Panc1 (cell line): ENCODE data around the gene DOCK3. TPM values are rescaled to one million over a fixed set of nuclear protein-coding genes. Genes with fewer than 3 reads are reported as not detected.

Experiments used
- ATAC-seq: fragments of 200-7000 bp; cut with Tn5 transposase; 2 replicates; pipeline ENCODE4 v1.9.1; 2020; ENCODE audit warnings: mild to moderate bottlenecking, moderate library complexity
- BruUV-seq: library from RNA; stranded (reverse); fragments of 400-500 nt; replicated peaks from 2 replicates; lab custom pipeline; 2021; lab: Mats Ljungman, UMichigan
- CTCF ChIA-PET: fragments of 300-600 bp; sonication (Branson Sonifier 250); formaldehyde crosslinking; loops from one replicate; lab custom pipeline; 2022; ENCODE audit warnings: antibody characterized with exemption; lab: Charles Lee
- POLR2A ChIA-PET: fragments of 300-600 bp; sonication (Branson Sonifier 250); formaldehyde crosslinking; loops from one replicate; lab custom pipeline; 2022; ENCODE audit warnings: antibody characterized with exemption; lab: Charles Lee
- DNase-seq: peaks from one replicate; pipeline ENCODE4 v3.0.0-alpha.2; 2010; ENCODE audit warnings: low read depth, low spot score
- H3K27ac ChIP-seq: 2 replicates; pipeline ENCODE4 v1.5.1; 2011; ENCODE audit warnings: mild to moderate bottlenecking, low read length, inconsistent platforms
- H3K27me3 ChIP-seq: fragments of 200-500 bp; sonication (Bioruptor generic); 2 replicates; pipeline ENCODE4 v1.6.0; 2014; ENCODE audit warnings: low read length, inconsistent platforms; ENCODE audit not compliant: control insufficient read depth, insufficient read depth
- H3K36me3 ChIP-seq: fragments of 200-500 bp; sonication (Bioruptor generic); 2 replicates; pipeline ENCODE4 v1.5.1; 2014; ENCODE audit warnings: inconsistent platforms, mild to moderate bottlenecking, low read length, moderate library complexity; ENCODE audit not compliant: control insufficient read depth, insufficient read depth
- H3K4me1 ChIP-seq: 2 replicates; pipeline ENCODE4 v1.5.1; 2011; ENCODE audit warnings: inconsistent platforms, mild to moderate bottlenecking, low read length, moderate library complexity; ENCODE audit not compliant: control insufficient read depth, insufficient read depth
- H3K4me3 ChIP-seq, 2 experiments: 2 replicates each; pipeline ENCODE4 v1.5.1; 2011 to 2012; ENCODE audit warnings: low read depth in 2 of 2, low read length in 2 of 2, mild to moderate bottlenecking in 2 of 2, inconsistent platforms in 1 of 2, moderate library complexity in 1 of 2
- H3K9me3 ChIP-seq: fragments of 200-500 bp; sonication (Bioruptor generic); 2 replicates; pipeline ENCODE4 v1.5.1; 2014; ENCODE audit warnings: low read depth, mild to moderate bottlenecking, inconsistent platforms, low read length, moderate library complexity; ENCODE audit not compliant: control insufficient read depth, insufficient read depth
- POLR2AphosphoS5 ChIP-seq: IDR thresholded peaks from 2 replicates; pipeline ENCODE4 v1.6.1; 2012; ENCODE audit warnings: mild to moderate bottlenecking, low read depth, low read length, moderate library complexity
- REST ChIP-seq, 2 experiments: IDR thresholded peaks; 2 replicates each; pipeline ENCODE4 v1.6.1; 2011 to 2012; ENCODE audit warnings: low read depth in 2 of 2, control low read depth in 1 of 2, low read length in 1 of 2, mild to moderate bottlenecking in 1 of 2, moderate library complexity in 1 of 2; ENCODE audit not compliant: insufficient read depth in 1 of 2
- SIN3A ChIP-seq: IDR thresholded peaks from 2 replicates; pipeline ENCODE4 v1.6.1; 2012; ENCODE audit warnings: low read depth, mild to moderate bottlenecking, low read length, moderate library complexity, borderline replicate concordance; ENCODE audit not compliant: insufficient read depth
- TCF7L2 ChIP-seq: IDR thresholded peaks from 2 replicates; pipeline ENCODE4 v1.6.1; 2011; ENCODE audit warnings: mild to moderate bottlenecking, low read depth, low read length, inconsistent platforms
- in situ Hi-C: cut with HindIII; loops from 2 replicates; pipeline ENCODE4 v1.10.0; 2016; ENCODE audit warnings: low sequenced_read_pairs, low pct_unique_long_range_greater_than_20kb
- intact Hi-C: fragments of 100-400 bp; cut with micrococcal nuclease; formaldehyde crosslinking; loops from one replicate; pipeline ENCODE4 v1.10.0; 2022; ENCODE audit not compliant: unreplicated experiment
- total RNA-seq: library from RNA; stranded (reverse); gene quantifications from one replicate; pipeline ENCODE4 v1.2.1, GENCODE V29; 2021; ENCODE audit not compliant: unreplicated experiment
- TF ChIP-seq, protein P1 (sequence below): fragments of 450-650 bp; IDR thresholded peaks from 2 replicates; pipeline ENCODE4 v1.5.1; 2017; ENCODE audit warnings: mild to moderate bottlenecking

DOCK3 gene
- total RNA-seq, 1 experiment from 2014 or later: 0.21 TPM

GRCh38 chr3:50655009-50655830, 19.5 kb upstream of the DOCK3 start:
- DNase-seq: no peak
- POLR2A ChIA-PET: no interaction called here

GRCh38 chr3:50656417-50657195, 18.1 kb upstream of the DOCK3 start:
- Histone ChIP-seq H3K27ac (no peak overlapping the region), H3K36me3 (no peaks in the 10 kb centered on the region), H3K4me3 (no peak overlapping the region), H3K4me1 (no peaks in the 10 kb centered on the region), H3K27me3 (no peaks in the 10 kb centered on the region), H3K9me3 (no peaks in the 10 kb centered on the region)
- ATAC-seq (no peak), DNase-seq (no peak)
- intact Hi-C loops (no loop called here), in situ Hi-C loops (no loop called here)
- ChIA-PET CTCF (no interaction called here), POLR2A (no interaction called here)
- BruUV-seq: no TSS peak
- TF ChIP-seq, protein P1, sequence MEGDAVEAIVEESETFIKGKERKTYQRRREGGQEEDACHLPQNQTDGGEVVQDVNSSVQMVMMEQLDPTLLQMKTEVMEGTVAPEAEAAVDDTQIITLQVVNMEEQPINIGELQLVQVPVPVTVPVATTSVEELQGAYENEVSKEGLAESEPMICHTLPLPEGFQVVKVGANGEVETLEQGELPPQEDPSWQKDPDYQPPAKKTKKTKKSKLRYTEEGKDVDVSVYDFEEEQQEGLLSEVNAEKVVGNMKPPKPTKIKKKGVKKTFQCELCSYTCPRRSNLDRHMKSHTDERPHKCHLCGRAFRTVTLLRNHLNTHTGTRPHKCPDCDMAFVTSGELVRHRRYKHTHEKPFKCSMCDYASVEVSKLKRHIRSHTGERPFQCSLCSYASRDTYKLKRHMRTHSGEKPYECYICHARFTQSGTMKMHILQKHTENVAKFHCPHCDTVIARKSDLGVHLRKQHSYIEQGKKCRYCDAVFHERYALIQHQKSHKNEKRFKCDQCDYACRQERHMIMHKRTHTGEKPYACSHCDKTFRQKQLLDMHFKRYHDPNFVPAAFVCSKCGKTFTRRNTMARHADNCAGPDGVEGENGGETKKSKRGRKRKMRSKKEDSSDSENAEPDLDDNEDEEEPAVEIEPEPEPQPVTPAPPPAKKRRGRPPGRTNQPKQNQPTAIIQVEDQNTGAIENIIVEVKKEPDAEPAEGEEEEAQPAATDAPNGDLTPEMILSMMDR: no peak
- TF ChIP-seq POLR2AphosphoS5 (no peak), TCF7L2 (no peak), REST (IDR thresholded peaks at IDR 0.05; ENCODE audit: insufficient read depth in 1 of 2, low read depth in 2 of 2, low read length in 1 of 2) (no peak), SIN3A (no peak)

More at GRCh38 chr3:50655009-50655830, 19.5 kb upstream of the DOCK3 start:
- Histone ChIP-seq H3K4me3 (no peak overlapping the region), H3K27me3 (no peaks in the 10 kb centered on the region), H3K36me3 (no peaks in the 10 kb centered on the region), H3K9me3 (no peaks in the 10 kb centered on the region), H3K4me1 (no peaks in the 10 kb centered on the region), H3K27ac (no peak overlapping the region)
- no peak for TF ChIP-seq POLR2AphosphoS5
- TF ChIP-seq, protein P1: no peak
- TF ChIP-seq REST (IDR thresholded peaks at IDR 0.05; ENCODE audit: insufficient read depth in 1 of 2, low read depth in 2 of 2, low read length in 1 of 2): no peak
- no peak for TF ChIP-seq SIN3A
- no peak for TF ChIP-seq TCF7L2
- ATAC-seq: no peak
- in situ Hi-C loops: no loop called here
- intact Hi-C loops: no loop called here
- CTCF ChIA-PET: no interaction called here
- no TSS peak for BruUV-seq
